ENCODE results near the gene SH3BP5. TPM values are rescaled to one million over a fixed set of nuclear protein-coding genes. Genes with fewer than 3 reads are reported as not detected.
A peak's percentile ranks its signal among the peaks of the same experiment; 100 is the strongest.

Gene SH3BP5
- total RNA-seq, 1 donor from 2014 or later, result 37.1 TPM

GRCh38 chr3:15347063-15347736 is 14.8 kb upstream of the SH3BP5 start:
- no peak for DNase-seq

- no peak for DNase-seq
Observed at GRCh38 chr3:15346516-15346915, 14.1 kb upstream of the SH3BP5 start.

GRCh38 chr3:15345608-15346137 is 13.3 kb upstream of the SH3BP5 start:
- DNase-seq, result no peak

- peak; percentile 54 for DNase-seq
Observed at GRCh38 chr3:15345066-15345607, 12.8 kb upstream of the SH3BP5 start.

- no peak for DNase-seq
Observed at GRCh38 chr3:15342945-15343344, 10.6 kb upstream of the SH3BP5 start.

- no peak for DNase-seq
Observed at GRCh38 chr3:15342246-15342645, 9.9 kb upstream of the SH3BP5 start.

GRCh38 chr3:15341030-15341726 is 8.8 kb upstream of the SH3BP5 start:
- no peak for DNase-seq

- no peak for DNase-seq
Observed at GRCh38 chr3:15339786-15340215, 7.4 kb upstream of the SH3BP5 start.

GRCh38 chr3:15339001-15339400 is 6.6 kb upstream of the SH3BP5 start:
- DNase-seq, result no peak

- DNase-seq, result no peak
Observed at GRCh38 chr3:15337963-15338362, 5.6 kb upstream of the SH3BP5 start.

- DNase-seq, result no peak
Observed at GRCh38 chr3:15336057-15336456, 3.7 kb upstream of the SH3BP5 start.

GRCh38 chr3:15333956-15334263 is 1.5 kb upstream of the SH3BP5 start:
- DNase-seq, result no peak

- no peak for DNase-seq
Observed at GRCh38 chr3:15333099-15333955, 941 bp upstream of the SH3BP5 start.

- peak; percentile 48 for DNase-seq
Observed at GRCh38 chr3:15331606-15332404, 581 bp downstream of the SH3BP5 start.

- no peak for DNase-seq
Observed at GRCh38 chr3:15331072-15331605, 1.2 kb downstream of the SH3BP5 start.

GRCh38 chr3:15330031-15330596 is 2.3 kb downstream of the SH3BP5 start:
- peak; percentile 84 for DNase-seq

- DNase-seq, result no peak
Observed at GRCh38 chr3:15329046-15330005, 3.1 kb downstream of the SH3BP5 start.

GRCh38 chr3:15327941-15328340 is 4.4 kb downstream of the SH3BP5 start:
- peak; percentile 72 for DNase-seq

- DNase-seq, result no peak
Observed at GRCh38 chr3:15326673-15327072, 5.7 kb downstream of the SH3BP5 start.

GRCh38 chr3:15326037-15326436 is 6.3 kb downstream of the SH3BP5 start:
- no peak for DNase-seq

Measured in tongue (tissue), 2 donors.